ENCODE data around the gene TFPI.

TFPI gene

DNA sequence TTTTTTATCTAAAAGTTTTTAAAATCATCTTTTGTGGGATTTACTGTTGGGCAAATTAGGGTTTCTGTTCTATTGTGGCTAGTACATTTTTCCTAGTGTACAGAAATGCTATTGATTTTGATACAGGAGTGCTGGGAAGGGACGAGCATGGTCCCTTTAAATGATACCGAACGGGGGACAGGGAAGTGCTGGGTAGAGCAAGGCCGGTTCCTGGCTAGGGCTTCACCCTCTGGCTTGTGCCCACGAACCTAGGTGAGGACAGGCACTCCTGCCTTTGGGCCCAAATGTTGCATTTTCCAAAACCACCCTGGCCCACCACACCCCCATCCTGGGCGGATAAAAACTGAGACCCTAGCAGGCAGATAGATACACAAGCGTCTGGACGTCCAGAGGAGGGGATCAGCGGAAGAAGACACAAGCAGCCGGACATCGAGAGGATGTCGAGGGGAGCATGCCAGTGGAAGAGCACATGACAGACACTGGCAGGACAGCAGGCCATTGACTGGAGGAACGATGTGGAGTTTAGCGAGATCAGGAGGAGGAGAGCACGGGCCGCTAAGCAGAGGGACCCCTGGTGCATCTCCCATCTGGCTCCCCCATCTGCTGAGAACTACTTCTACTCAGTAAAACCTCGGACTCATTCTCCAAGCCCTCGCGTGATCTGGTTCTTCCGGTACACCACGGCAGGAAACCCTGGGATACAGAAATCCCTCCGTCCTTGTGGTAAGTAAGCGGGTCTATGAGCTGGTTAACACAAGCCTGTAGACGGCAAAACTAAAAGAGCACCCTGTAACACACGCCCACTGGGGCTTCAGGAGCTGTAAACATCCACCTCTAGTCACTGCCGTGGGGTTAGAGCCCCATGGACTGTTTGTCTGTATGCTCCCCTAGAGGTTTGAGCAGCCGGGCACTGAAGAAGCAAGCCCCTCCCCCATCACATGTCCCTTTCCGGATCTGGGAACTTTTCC, 92.7 kb downstream of the TFPI start:
- no peak for DNase-seq (ENCODE audit: low spot score)

DNA sequence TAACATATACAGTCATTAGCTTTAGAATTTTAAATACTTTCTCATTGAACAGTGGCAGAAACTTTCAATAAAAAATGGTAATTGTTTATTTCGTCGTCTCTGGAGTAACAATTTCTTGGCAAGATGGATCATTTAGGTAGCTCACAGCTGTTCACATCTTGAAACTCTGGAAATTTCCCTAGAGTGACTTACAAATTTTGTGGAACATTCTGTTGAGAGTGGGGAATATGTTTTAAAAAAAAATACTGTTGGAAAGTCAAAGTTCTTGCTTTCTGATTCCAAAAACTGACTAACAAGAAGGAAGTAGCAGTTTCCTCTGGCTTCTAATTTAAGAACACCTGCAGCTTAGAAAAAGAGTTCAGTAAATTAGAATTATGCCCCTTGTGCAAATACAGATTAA, 95.0 kb downstream of the TFPI start:
- no peak for DNase-seq (ENCODE audit: low spot score)

DNA sequence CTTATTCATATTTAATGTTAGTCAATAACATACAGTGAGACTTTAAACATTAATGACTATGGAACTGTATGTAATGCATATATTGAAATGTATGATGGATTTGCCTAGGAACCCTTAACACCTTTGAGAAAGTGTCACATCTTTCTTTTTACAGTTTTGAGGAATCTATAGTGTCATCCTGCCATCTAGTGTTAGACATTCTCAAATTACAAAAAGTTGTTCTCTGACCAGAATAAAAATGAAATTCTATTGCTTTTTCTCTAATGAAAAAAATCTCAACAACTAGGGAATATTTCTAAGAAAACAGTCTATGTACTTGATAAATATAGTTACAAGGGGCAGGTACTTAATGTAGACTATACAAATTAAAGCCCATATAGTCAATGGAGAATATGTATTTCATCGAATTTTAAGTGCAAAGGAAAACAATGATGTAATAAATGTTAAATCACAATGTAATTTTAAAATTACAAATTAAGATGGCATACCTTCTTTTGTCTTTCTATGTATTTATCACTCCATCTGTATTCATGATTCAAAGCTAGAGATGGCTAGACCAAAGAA, 101.1 kb downstream of the TFPI start:
- DNase-seq (ENCODE audit: low spot score): peak; percentile 20

DNA sequence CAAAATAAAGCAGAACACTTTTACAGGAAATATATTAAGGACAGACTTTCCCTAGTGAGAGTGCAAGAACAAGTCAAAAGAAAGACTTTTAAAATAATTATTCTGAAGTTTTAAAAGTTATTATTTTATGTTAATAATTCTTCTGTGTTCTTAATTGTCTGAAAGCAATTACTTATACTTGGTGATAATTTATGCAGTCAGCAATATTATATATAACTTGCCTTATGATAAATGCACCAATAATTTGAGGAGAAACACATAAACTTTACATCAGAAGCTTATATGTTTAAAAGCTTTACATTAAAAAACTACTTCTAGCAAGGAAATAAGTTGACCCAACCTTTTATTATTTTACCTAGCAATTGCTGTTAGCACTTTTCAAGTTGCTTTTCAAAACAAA, 102.7 kb downstream of the TFPI start:
- no peak for DNase-seq (ENCODE audit: low spot score)

DNA sequence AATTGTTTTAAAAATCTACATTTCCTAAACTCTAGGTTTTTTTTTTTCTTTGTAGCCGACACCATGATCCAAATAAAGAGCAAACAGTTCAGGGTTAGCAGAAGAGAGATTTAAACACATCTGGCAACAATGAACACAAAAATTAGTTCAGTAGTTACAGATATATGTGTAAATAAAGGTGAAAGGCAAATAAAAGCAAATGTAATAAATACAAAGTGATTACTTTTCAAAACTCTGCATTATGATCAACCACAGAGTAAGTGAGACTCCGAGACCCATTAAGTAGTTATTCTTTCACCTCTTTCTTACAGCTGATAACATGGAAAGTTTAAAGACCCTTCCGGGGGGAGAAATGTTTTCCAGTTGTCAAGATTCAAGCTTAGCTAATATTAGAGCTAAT, 106.9 kb downstream of the TFPI start:
- DNase-seq (ENCODE audit: low spot score): no peak

DNA sequence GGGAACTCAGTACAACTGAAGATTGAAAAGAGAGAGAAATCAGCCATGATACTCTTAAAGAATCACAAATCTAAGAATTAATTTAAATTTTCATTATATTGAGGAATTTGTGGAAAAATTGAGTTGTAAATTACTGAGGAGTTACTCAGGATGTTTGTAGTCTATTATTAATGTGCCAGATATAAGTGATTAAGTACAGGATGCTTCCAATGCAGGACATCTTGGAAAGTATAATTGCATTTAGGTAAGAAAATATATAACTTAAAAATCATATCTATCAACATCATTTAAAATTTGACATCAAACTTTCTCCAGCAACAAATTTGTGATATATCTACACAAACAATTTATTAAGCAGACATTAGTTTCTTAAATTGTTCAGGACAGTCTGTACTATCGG, 107.5 kb downstream of the TFPI start:
- DNase-seq (ENCODE audit: low spot score): no peak

DNA sequence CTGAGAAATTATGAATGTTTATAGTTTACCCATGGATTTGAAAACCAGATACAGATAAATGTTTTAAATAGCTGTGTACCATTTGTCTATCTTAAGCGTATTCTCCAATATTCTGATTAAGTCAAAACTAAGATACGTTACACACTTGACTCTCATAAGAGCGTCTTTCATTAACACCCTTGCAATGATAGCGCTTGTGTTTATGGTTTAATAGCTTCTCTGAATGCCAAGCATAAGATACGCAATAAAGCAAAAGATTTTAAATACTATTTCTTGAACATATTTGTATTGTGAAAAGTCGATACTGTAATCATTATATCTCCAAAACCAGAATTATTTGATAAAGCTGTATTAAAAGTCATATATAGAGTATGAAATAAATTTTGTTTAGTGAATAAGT, 109.2 kb downstream of the TFPI start:
- DNase-seq (ENCODE audit: low spot score): no peak

DNA sequence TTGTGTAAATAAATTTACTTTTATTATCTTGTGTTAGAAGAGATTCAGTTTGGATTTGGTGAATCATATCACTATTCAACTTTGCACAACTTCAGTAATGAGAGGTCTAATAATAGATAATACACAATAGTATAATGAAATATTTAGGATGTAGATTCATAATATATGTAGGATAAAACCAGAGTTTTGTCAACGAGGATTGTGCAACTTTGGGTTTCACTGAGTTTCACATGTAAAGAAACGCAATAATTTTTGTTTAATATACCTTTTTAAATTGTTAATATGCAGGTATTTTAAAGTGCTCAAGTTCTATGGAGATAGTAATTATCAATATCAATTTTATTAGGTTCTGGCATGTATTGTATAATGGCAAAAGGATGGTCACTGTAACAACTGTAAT, 111.5 kb downstream of the TFPI start:
- DNase-seq (ENCODE audit: low spot score): no peak

DNA sequence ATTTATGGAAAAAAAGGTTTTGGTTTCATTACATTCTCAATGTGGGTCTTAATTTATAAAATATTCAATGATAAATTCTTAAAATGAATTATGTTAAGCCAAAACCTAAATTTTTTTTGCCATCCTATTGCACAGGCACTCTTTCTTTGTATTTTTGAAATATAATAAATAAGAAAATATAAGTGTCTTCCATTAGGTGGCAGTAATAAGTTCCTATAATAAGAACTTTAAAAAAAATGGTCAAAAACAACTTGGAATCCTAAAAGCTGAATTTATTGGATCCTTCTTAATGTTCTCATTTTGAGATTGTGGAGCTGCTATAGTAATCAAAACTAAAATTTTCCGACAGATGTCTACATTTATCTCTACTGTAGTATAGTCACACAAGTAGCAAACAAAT, 111.9 kb downstream of the TFPI start:
- DNase-seq (ENCODE audit: low spot score): no peak

DNA sequence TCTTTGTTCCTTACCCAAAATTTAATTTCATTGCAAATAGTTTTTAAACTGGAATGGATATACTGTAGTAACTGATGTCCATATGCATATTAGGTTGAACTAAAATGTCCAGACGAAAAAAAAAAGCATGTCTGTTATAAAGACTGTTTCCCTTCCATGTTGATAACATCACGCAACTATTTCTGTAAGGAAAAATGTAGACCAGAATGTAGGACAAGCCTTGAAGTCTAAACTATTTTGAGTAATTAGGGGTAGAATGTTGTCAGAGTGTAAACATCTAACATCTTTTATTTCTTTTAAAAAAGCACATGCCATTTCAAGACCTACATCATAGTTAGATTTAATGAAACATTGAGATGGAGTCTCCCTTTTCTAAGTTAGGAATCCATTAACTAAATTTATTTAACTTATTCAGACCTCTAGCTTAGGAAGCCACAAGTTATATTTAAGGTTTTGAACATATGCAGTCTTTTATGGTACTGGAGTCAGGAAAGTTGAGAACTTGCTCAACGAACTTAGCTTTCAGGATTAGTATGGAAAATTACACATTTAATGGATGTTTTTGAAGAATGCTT, 114.0 kb downstream of the TFPI start:
- no peak for DNase-seq (ENCODE audit: low spot score)

DNA sequence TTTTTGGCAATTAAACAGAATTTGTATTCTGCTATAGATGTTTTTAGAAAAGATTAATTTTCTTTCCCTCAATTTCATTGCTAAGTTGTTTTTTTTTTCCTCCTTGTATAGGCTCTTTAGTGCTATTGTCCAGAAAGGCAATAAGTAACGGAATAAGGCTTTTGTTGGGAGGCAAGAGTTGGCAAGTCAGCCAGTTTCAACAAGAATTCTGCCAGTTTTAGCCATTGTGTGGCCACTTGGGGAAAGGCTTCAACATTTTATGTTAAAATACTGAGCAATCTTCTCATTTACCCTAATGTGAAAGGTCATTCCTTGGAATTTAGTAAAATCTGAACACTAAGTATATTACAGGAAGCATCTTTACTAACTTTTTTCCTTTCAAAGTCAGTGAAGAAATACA, 115.8 kb downstream of the TFPI start:
- no peak for DNase-seq (ENCODE audit: low spot score)

DNA sequence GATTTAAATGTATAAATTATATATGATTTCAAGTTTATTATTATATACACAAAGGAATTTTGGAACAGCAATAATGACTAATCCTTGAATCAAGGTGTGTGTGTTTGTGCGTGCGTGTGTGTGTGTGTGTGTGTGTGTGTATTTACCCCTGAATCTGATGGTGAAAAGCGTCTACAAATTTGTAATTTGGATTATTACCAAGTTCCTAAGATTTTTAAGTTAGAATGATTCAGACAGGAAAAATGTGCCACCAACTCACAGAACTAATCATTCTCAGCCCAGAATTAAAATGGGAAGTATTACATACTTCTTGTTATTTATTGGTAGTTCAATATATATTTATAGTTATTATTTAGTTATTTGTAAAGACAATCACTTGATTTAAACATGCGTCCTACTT, 118.5 kb downstream of the TFPI start:
- DNase-seq (ENCODE audit: low spot score): no peak

DNA sequence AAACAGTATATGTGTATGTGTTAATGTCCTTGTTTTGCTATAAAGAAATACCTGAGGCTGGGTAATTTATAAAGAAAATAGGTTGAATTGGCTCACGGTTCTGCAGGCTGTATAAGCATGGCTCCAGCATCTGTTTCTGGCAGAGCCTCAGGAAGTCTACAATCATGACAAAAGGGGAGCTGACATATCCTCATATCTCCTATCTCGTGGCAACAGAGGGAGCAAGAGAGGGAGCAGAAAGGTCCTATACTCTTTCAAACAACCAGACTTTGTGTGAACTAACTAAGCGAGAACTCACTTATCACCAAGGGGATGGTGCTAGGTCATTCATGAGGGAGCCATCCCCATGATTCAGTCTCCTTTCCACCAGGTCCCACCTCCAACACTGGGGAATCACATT, 119.2 kb downstream of the TFPI start:
- no peak for DNase-seq (ENCODE audit: low spot score)

DNA sequence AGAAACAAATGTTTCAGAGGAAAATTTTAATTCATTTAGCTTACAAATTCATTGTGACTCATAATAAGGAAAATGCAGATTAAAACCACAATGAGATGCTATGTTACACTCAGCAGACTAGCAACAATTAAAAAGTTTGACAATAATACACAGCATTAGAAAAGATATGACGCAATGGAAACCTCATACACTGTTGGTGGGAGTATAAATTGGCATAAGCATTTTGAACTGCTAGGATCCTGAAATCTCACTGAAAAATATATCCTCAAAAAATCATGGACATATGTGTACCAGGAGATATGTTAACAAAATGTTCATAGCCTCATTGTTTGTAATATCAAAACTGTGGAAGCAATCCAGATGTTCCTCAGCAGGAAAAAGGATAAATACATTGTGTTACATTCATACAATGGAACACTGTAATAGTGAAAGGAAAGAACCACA, 119.9 kb downstream of the TFPI start:
- peak; percentile 15 for DNase-seq (ENCODE audit: low spot score)

DNA sequence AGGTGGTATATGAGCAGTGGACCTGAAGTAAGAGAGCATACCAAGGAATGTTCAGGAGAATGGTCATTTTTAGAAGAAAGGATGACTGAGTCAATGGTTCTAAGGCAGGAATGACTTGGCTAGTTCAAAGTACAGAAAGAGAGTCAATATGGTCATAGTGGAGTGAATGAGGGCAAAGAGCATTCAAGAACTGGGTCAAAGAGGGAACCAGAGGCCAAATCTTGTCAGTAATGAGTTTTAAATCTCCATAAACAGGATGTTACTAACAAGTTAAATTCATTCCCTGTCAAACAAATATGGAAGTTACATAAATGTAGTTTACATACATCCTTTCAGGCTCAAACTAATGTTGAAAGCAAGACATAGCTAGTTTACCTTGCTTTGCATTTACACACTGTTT, 122.3 kb downstream of the TFPI start:
- no peak for DNase-seq (ENCODE audit: low spot score)

DNA sequence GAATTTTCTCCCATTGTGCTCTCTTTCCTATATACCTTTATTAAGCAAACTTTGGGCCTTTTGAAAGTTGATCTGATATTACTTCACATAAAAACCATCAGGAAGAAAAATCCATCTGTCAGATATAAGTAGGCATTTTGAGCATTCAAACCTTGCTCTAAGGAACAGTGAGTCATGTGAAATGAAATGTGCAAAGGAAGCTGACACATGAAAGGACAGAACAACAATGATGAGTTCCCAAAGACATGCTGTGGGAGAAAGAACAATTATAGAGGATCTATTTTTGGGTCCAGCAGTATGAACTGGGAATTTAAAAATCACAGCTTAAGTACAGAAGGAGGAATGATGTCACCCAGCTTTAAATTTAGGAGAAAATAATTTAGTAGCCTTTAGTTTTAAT, 124.2 kb downstream of the TFPI start:
- peak; percentile 62 for DNase-seq (ENCODE audit: low spot score)

DNA sequence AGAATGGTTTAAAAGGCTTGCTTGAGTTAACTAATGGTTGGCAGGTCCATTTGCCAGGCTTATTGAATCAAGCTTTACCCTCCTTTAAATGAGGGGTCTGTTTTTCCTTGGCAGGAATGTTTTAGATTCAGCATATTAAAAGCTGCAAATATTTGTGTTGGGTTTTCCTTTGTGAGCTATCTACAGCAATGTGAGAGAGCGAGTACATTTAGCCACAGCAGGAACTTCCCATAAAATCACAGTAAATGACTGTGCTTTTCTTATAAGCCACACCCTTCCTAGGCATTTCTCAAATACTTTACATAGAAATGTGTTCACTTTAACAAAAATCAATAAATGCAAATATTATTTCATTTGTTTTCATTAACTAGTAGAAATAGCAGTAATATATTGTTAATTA, 130.1 kb downstream of the TFPI start:
- no peak for DNase-seq (ENCODE audit: low spot score)

DNA sequence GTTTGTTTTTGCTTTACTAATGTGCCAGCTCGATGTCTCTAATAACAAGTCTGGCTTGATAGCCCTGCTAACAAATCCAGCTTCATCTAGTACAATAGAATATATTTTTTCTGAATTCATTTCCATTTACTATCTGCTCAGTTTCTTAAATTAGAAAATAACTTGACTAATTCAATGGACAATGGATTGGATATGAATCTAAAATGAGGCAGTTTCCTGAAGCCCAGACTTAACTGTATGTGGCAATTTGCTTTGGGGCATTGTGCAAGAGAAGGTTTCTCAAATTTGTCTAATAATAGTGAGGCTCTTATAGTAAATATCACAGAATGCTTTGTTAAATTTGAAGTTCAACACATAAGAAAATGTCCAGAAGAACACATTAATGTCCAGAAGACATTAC, 132.0 kb downstream of the TFPI start:
- no peak for DNase-seq (ENCODE audit: low spot score)

DNA sequence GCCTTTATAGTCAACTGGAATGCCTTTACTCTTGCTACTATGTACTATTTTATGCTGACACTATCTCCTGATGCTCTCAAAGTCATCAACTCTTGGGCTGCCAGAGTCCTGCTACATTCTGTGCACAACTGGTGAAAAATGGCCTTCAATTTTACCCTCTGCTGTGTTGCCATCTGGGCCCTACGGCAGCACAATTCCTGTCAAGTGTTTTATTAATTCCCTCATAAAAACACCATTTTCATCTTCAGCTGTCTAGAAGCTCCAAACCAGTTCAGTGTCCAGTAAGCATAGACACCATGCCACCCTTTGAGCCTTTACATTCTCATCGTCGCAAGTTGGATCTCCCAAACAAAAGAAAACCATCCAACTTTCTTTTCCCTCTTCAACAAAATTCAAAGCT, 132.7 kb downstream of the TFPI start:
- no peak for DNase-seq (ENCODE audit: low spot score)

DNA sequence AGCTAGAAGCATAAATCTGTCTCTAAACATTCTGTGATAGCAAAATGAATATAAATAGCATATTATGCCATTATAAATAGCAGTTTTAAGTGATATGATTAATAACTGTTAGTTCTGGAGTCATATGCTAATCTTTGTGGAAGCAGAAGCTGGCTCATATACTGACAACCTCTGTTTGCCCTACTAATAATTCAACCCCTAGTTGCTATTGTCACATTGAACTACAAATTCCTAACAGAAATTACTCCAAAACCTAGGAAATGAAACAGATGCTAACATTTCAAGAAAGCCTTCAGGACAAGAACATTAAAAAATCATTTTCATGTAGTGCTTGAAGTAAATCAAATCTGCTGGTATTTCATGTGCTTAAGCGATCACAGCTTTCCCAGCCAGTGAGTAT, 134.4 kb downstream of the TFPI start:
- no peak for DNase-seq (ENCODE audit: low spot score)

DNA sequence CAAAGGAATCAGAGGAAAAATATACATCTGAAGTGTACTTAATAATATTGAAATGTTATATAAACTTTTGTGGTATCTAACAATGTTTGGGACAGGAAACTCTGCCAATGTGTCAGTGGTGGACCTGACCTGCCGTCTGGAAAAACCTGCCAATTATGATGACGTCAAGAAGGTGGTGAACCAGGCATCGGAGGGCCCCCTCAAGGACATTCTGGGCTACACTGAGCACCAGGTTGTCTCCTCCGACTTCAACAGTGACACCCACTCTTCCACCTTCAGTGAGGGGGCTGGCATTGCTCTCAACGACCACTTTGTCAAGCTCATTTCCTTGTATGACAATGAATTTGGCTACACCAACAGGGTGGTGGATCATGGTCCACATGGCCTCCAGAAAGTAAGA, 138.8 kb downstream of the TFPI start:
- no peak for DNase-seq (ENCODE audit: low spot score)
